Measurements from ENCODE around the gene SFTA2. TPM values are rescaled to one million over a fixed set of nuclear protein-coding genes. Genes with fewer than 3 reads are reported as not detected.

SFTA2 gene
- polyA plus RNA-seq, 1 donor from 2014 or later: not detected

GRCh38 chr6:30918670-30919069 lies 13.3 kb downstream of the SFTA2 start:
- Histone ChIP-seq H3F3A (ENCODE audit: insufficient read depth, low read length, poor library complexity, severe bottlenecking) (no peaks in the 10 kb centered on the region), H3K79me2 (replicated peaks; ENCODE audit: insufficient read depth, low read length) (no peaks in the 10 kb centered on the region), H3K4me2 (ENCODE audit: low read length) (no peak overlapping the region), H3K9me3 (ENCODE audit: low read length) (no peaks in the 10 kb centered on the region), H4K20me1 (ENCODE audit: insufficient read depth) (no peaks in the 10 kb centered on the region), H2AFZ (ENCODE audit: low read depth, low read length) (no peak overlapping the region), H3K9me2 (ENCODE audit: insufficient read depth, low read length) (no peaks in the 10 kb centered on the region), H3K27ac (ENCODE audit: low read length) (no peak overlapping the region), H3K9ac (ENCODE audit: low read length) (no peak overlapping the region), H3K27me3 (ENCODE audit: insufficient read depth, low read depth, low read length) (no peaks in the 10 kb centered on the region), H3K4me3 (ENCODE audit: low read length) (no peak overlapping the region), H3K36me3 (ENCODE audit: insufficient read depth, low read length) (peaks cover 7% of the 10 kb centered on the region)
- TF ChIP-seq CTCF (IDR thresholded peaks at IDR 0.05; ENCODE audit: poor library complexity, severe bottlenecking): no peak
- no peak for TF ChIP-seq MXI1 (conservative IDR thresholded peaks at IDR 0.05; ENCODE audit: poor library complexity, severe bottlenecking)
- no peak for TF ChIP-seq POLR2AphosphoS5 (IDR thresholded peaks at IDR 0.05)

GRCh38 chr6:30917487-30917886 lies 14.5 kb downstream of the SFTA2 start:
- Histone ChIP-seq H3K9ac (ENCODE audit: low read length) (no peak overlapping the region), H3K27ac (ENCODE audit: low read length) (no peak overlapping the region), H3K79me2 (replicated peaks; ENCODE audit: insufficient read depth, low read length) (no peaks in the 10 kb centered on the region), H4K20me1 (ENCODE audit: insufficient read depth) (no peaks in the 10 kb centered on the region), H2AFZ (ENCODE audit: low read depth, low read length) (no peak overlapping the region), H3F3A (ENCODE audit: insufficient read depth, low read length, poor library complexity, severe bottlenecking) (no peaks in the 10 kb centered on the region), H3K4me3 (ENCODE audit: low read length) (no peak overlapping the region), H3K9me3 (ENCODE audit: low read length) (no peaks in the 10 kb centered on the region), H3K4me2 (ENCODE audit: low read length) (no peak overlapping the region), H3K27me3 (ENCODE audit: insufficient read depth, low read depth, low read length) (no peaks in the 10 kb centered on the region), H3K9me2 (ENCODE audit: insufficient read depth, low read length) (no peaks in the 10 kb centered on the region), H3K36me3 (ENCODE audit: insufficient read depth, low read length) (peaks cover 7% of the 10 kb centered on the region)
- TF ChIP-seq MXI1 (conservative IDR thresholded peaks at IDR 0.05; ENCODE audit: poor library complexity, severe bottlenecking) (no peak), EP300 (conservative IDR thresholded peaks at IDR 0.05; ENCODE audit: poor library complexity, severe bottlenecking) (no peak), RAD21 (conservative IDR thresholded peaks at IDR 0.05) (no peak), TAF1 (IDR thresholded peaks at IDR 0.05; ENCODE audit: low read depth) (no peak), CTCF (IDR thresholded peaks at IDR 0.05; ENCODE audit: poor library complexity, severe bottlenecking) (no peak), REST (IDR thresholded peaks at IDR 0.05; ENCODE audit: borderline replicate concordance) (no peak), EZH2 (IDR thresholded peaks at IDR 0.05; ENCODE audit: borderline replicate concordance, insufficient read depth, low read length, poor library complexity, severe bottlenecking) (no peak), POLR2AphosphoS5 (IDR thresholded peaks at IDR 0.05) (no peak), SMC3 (conservative IDR thresholded peaks at IDR 0.05; ENCODE audit: poor library complexity) (no peak)
